GM23338 (cell line): ENCODE results near the gene PLBD1. TPM values are rescaled to one million over a fixed set of nuclear protein-coding genes. Genes with fewer than 3 reads are reported as not detected.

Experiments
- ATAC-seq: fragments of 200-7000 bp; cut with Tn5 transposase; 3 replicates; pipeline ENCODE4 v1.9.1; 2020
- DNase-seq: peaks from one replicate; pipeline ENCODE4 v3.0.0-alpha.2; 2015; ENCODE audit warnings: low spot score
- H2AFZ ChIP-seq: fragments of 200-600 bp; sonication (generic); 2 replicates; pipeline ENCODE4 v1.8.0; 2016; ENCODE audit warnings: antibody characterized with exemption, mild to moderate bottlenecking, moderate library complexity
- H3F3A ChIP-seq: fragments of 200-600 bp; sonication (generic); replicated peaks from 2 replicates; pipeline ENCODE4 v1.8.0; 2017; ENCODE audit warnings: antibody characterized with exemption, mixed run types, low read depth
- H3K27ac ChIP-seq: fragments of 200-600 bp; sonication (generic); 2 replicates; pipeline ENCODE4 v1.6.1; 2016; ENCODE audit warnings: low read depth
- H3K27me3 ChIP-seq: fragments of 200-600 bp; sonication (generic); 2 replicates; pipeline ENCODE4 v1.8.0; 2016; ENCODE audit warnings: mild to moderate bottlenecking, mixed run types, moderate library complexity; ENCODE audit not compliant: insufficient read depth
- H3K36me3 ChIP-seq: fragments of 200-600 bp; sonication (generic); 2 replicates; pipeline ENCODE4 v1.8.0; 2016; ENCODE audit warnings: mild to moderate bottlenecking; ENCODE audit not compliant: insufficient read depth
- H3K4me1 ChIP-seq: fragments of 200-600 bp; sonication (generic); 2 replicates; pipeline ENCODE4 v1.8.0; 2016; ENCODE audit warnings: mild to moderate bottlenecking, moderate library complexity; ENCODE audit not compliant: insufficient read depth
- H3K4me2 ChIP-seq: fragments of 200-600 bp; sonication (generic); 2 replicates; pipeline ENCODE4 v1.7.1; 2017; ENCODE audit warnings: mixed run types
- H3K4me3 ChIP-seq: fragments of 200-600 bp; sonication (generic); 2 replicates; pipeline ENCODE4 v1.6.1; 2016; ENCODE audit warnings: mixed run types
- H3K79me2 ChIP-seq: fragments of 200-600 bp; sonication (generic); replicated peaks from 2 replicates; pipeline ENCODE4 v1.8.0; 2017; ENCODE audit warnings: mild to moderate bottlenecking; ENCODE audit not compliant: insufficient read depth
- H3K9me2 ChIP-seq: fragments of 200-600 bp; sonication (generic); 2 replicates; pipeline ENCODE4 v1.8.0; 2017; ENCODE audit not compliant: insufficient read depth
- H4K20me1 ChIP-seq: fragments of 200-600 bp; sonication (generic); replicated peaks from 2 replicates; pipeline ENCODE4 v1.8.0; 2017; ENCODE audit warnings: mild to moderate bottlenecking; ENCODE audit not compliant: insufficient read depth
- H3K27ac Mint-ChIP-seq: 2 replicates; pipeline ENCODE4 v1.8.0; 2020; ENCODE audit warnings: inconsistent platforms, mild to moderate bottlenecking, moderate library complexity, mixed read lengths
- H3K27me3 Mint-ChIP-seq: 3 replicates; pipeline ENCODE4 v1.8.0; 2022; ENCODE audit warnings: low read depth, mild to moderate bottlenecking, moderate library complexity, mixed read lengths, inconsistent platforms; ENCODE audit not compliant: insufficient read depth, poor library complexity
- H3K36me3 Mint-ChIP-seq: 3 replicates; pipeline ENCODE4 v1.8.0; 2021; ENCODE audit warnings: low read depth, mild to moderate bottlenecking, inconsistent platforms, moderate library complexity, mixed read lengths
- H3K4me1 Mint-ChIP-seq: 3 replicates; pipeline ENCODE4 v1.8.0; 2020; ENCODE audit warnings: mild to moderate bottlenecking, inconsistent platforms, mixed read lengths
- H3K4me3 Mint-ChIP-seq: 3 replicates; pipeline ENCODE4 v1.8.0; 2021; ENCODE audit warnings: moderate library complexity, mild to moderate bottlenecking, inconsistent platforms, mixed read lengths
- H3K9me3 Mint-ChIP-seq: 3 replicates; pipeline ENCODE4 v1.8.0; 2020; ENCODE audit warnings: moderate library complexity, mild to moderate bottlenecking, inconsistent platforms, mixed read lengths
- CREB1 ChIP-seq: fragments of 250-450 bp; sonication (Bioruptor Pico); IDR thresholded peaks from 2 replicates; pipeline ENCODE4 v1.5.0; 2020; ENCODE audit warnings: low read depth, mild to moderate bottlenecking, moderate library complexity
- CTCF ChIP-seq, 2 experiments: fragments of 200-600 bp in 1 of 2; sonication (generic) in 1 of 2; conservative IDR thresholded peaks; 2 replicates each; pipeline versions ENCODE4 v1.5.1 to v1.6.1; 2016 to 2017; ENCODE audit warnings: antibody characterized with exemption in 2 of 2, low read depth in 2 of 2, mild to moderate bottlenecking in 2 of 2, moderate library complexity in 1 of 2
- EZH2 ChIP-seq: fragments of 200-600 bp; sonication (generic); IDR thresholded peaks from one replicate; pipeline ENCODE4 v1.8.0; 2017; ENCODE audit warnings: antibody characterized with exemption, mild to moderate bottlenecking, low read depth; ENCODE audit not compliant: unreplicated experiment
- EZH2phosphoT487 ChIP-seq: fragments of 200-600 bp; sonication (generic); IDR thresholded peaks from one replicate; pipeline ENCODE4 v1.8.1; 2018; ENCODE audit warnings: antibody characterized with exemption; ENCODE audit not compliant: unreplicated experiment
- JUNB ChIP-seq: IDR thresholded peaks from one replicate; pipeline ENCODE4 v1.6.1; 2016; ENCODE audit warnings: antibody characterized with exemption; ENCODE audit not compliant: unreplicated experiment
- NANOG ChIP-seq: IDR thresholded peaks from 2 replicates; pipeline ENCODE4 v1.6.1; 2016; ENCODE audit warnings: antibody characterized with exemption, borderline replicate concordance
- POLR2AphosphoS5 ChIP-seq: IDR thresholded peaks from 2 replicates; pipeline ENCODE4 v1.6.1; 2016; ENCODE audit warnings: antibody characterized with exemption, low read depth
- STAT1 ChIP-seq: IDR thresholded peaks from one replicate; pipeline ENCODE4 v1.6.1; 2016; ENCODE audit warnings: antibody characterized with exemption; ENCODE audit not compliant: unreplicated experiment
- ZNF114 ChIP-seq: fragments of 250-450 bp; sonication (Bioruptor Pico); IDR thresholded peaks from 2 replicates; pipeline ENCODE4 v1.5.0; 2020; ENCODE audit warnings: mild to moderate bottlenecking, moderate library complexity
- ZNF331 ChIP-seq: fragments of 250-450 bp; sonication (Bioruptor Pico); IDR thresholded peaks from 2 replicates; pipeline ENCODE4 v1.5.0; 2020; ENCODE audit warnings: low read depth, mild to moderate bottlenecking, moderate library complexity
- polyA plus RNA-seq: library from polyadenylated mRNA; unstranded; fragments of >200 nt; fragmentation: Nextera tagmentation; extraction: Ambion mirVana; gene quantifications from 2 replicates; pipeline ENCODE4 v1.2.1, GENCODE V29; 2016
- total RNA-seq: library from RNA; depleted of rRNA; stranded (reverse); fragments of >200 nt; shearing (Covaris generic); gene quantifications from 2 replicates; pipeline ENCODE4 v1.2.3, GENCODE V29; 2014
- TF ChIP-seq, protein P1 (sequence below): IDR thresholded peaks from one replicate; pipeline ENCODE4 v1.6.1; 2018; ENCODE audit warnings: antibody characterized with exemption; ENCODE audit not compliant: unreplicated experiment
- TF ChIP-seq, protein P2 (sequence below): fragments of 250-450 bp; sonication (Bioruptor Pico); IDR thresholded peaks from 2 replicates; pipeline ENCODE4 v1.5.0; 2020; ENCODE audit warnings: mild to moderate bottlenecking, moderate library complexity
- TF ChIP-seq, protein P3 (sequence below): IDR thresholded peaks from 2 replicates; pipeline ENCODE4 v1.6.1; 2016; ENCODE audit warnings: antibody characterized with exemption

Gene PLBD1
- total and polyA plus RNA-seq, 2 experiments from 2014 or later, result 10.2 to 16.3 TPM

DNA sequence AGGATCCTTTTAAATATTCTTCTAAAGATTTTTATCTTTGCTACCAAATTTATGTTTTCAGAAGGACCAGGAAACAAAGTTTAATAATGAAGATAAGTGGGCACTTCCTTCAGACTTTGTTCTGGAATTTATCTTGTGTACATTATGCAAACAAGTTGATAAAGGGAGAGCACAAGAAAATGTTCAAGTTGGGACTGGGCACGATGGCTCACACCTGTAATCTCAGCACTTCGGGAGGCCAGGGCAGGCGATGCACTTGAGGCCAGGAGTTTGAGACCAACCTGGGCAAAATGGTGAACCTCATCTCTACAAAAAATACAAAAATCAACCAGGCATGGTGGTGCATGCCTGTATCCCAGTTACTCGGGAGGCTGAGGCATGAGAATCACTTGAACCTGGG, 4.6 kb downstream of the PLBD1 start:
- Histone ChIP-seq H2AFZ (no peak overlapping the region), H3K9me2 (no peaks in the 10 kb centered on the region), H3K36me3 (no peaks in the 10 kb centered on the region), H3K4me3 (no peak overlapping the region), H3K4me1 (no peaks in the 10 kb centered on the region), H3F3A (no peaks in the 10 kb centered on the region; the same call in 1 of the 2 replicates), H3K4me2 (no peak overlapping the region), H3K27me3 (no peaks in the 10 kb centered on the region), H4K20me1 (no peaks in the 10 kb centered on the region; the same call in 1 of the 2 replicates), H3K27ac (no peak overlapping the region), H3K79me2 (no peaks in the 10 kb centered on the region)
- Mint-ChIP-seq H3K36me3 (no peaks in the 10 kb centered on the region), H3K27me3 (peaks cover 10% of the 10 kb centered on the region), H3K27ac (no peak overlapping the region), H3K4me3 (no peak overlapping the region), H3K4me1 (peaks cover 8% of the 10 kb centered on the region), H3K9me3 (no peaks in the 10 kb centered on the region; the same call in 2 of the 3 replicates)
- ATAC-seq (no peak), DNase-seq (no peak)
- TF ChIP-seq, protein P1, sequence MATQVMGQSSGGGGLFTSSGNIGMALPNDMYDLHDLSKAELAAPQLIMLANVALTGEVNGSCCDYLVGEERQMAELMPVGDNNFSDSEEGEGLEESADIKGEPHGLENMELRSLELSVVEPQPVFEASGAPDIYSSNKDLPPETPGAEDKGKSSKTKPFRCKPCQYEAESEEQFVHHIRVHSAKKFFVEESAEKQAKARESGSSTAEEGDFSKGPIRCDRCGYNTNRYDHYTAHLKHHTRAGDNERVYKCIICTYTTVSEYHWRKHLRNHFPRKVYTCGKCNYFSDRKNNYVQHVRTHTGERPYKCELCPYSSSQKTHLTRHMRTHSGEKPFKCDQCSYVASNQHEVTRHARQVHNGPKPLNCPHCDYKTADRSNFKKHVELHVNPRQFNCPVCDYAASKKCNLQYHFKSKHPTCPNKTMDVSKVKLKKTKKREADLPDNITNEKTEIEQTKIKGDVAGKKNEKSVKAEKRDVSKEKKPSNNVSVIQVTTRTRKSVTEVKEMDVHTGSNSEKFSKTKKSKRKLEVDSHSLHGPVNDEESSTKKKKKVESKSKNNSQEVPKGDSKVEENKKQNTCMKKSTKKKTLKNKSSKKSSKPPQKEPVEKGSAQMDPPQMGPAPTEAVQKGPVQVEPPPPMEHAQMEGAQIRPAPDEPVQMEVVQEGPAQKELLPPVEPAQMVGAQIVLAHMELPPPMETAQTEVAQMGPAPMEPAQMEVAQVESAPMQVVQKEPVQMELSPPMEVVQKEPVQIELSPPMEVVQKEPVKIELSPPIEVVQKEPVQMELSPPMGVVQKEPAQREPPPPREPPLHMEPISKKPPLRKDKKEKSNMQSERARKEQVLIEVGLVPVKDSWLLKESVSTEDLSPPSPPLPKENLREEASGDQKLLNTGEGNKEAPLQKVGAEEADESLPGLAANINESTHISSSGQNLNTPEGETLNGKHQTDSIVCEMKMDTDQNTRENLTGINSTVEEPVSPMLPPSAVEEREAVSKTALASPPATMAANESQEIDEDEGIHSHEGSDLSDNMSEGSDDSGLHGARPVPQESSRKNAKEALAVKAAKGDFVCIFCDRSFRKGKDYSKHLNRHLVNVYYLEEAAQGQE, result no peak
- TF ChIP-seq POLR2AphosphoS5, result no peak
- TF ChIP-seq, protein P2, sequence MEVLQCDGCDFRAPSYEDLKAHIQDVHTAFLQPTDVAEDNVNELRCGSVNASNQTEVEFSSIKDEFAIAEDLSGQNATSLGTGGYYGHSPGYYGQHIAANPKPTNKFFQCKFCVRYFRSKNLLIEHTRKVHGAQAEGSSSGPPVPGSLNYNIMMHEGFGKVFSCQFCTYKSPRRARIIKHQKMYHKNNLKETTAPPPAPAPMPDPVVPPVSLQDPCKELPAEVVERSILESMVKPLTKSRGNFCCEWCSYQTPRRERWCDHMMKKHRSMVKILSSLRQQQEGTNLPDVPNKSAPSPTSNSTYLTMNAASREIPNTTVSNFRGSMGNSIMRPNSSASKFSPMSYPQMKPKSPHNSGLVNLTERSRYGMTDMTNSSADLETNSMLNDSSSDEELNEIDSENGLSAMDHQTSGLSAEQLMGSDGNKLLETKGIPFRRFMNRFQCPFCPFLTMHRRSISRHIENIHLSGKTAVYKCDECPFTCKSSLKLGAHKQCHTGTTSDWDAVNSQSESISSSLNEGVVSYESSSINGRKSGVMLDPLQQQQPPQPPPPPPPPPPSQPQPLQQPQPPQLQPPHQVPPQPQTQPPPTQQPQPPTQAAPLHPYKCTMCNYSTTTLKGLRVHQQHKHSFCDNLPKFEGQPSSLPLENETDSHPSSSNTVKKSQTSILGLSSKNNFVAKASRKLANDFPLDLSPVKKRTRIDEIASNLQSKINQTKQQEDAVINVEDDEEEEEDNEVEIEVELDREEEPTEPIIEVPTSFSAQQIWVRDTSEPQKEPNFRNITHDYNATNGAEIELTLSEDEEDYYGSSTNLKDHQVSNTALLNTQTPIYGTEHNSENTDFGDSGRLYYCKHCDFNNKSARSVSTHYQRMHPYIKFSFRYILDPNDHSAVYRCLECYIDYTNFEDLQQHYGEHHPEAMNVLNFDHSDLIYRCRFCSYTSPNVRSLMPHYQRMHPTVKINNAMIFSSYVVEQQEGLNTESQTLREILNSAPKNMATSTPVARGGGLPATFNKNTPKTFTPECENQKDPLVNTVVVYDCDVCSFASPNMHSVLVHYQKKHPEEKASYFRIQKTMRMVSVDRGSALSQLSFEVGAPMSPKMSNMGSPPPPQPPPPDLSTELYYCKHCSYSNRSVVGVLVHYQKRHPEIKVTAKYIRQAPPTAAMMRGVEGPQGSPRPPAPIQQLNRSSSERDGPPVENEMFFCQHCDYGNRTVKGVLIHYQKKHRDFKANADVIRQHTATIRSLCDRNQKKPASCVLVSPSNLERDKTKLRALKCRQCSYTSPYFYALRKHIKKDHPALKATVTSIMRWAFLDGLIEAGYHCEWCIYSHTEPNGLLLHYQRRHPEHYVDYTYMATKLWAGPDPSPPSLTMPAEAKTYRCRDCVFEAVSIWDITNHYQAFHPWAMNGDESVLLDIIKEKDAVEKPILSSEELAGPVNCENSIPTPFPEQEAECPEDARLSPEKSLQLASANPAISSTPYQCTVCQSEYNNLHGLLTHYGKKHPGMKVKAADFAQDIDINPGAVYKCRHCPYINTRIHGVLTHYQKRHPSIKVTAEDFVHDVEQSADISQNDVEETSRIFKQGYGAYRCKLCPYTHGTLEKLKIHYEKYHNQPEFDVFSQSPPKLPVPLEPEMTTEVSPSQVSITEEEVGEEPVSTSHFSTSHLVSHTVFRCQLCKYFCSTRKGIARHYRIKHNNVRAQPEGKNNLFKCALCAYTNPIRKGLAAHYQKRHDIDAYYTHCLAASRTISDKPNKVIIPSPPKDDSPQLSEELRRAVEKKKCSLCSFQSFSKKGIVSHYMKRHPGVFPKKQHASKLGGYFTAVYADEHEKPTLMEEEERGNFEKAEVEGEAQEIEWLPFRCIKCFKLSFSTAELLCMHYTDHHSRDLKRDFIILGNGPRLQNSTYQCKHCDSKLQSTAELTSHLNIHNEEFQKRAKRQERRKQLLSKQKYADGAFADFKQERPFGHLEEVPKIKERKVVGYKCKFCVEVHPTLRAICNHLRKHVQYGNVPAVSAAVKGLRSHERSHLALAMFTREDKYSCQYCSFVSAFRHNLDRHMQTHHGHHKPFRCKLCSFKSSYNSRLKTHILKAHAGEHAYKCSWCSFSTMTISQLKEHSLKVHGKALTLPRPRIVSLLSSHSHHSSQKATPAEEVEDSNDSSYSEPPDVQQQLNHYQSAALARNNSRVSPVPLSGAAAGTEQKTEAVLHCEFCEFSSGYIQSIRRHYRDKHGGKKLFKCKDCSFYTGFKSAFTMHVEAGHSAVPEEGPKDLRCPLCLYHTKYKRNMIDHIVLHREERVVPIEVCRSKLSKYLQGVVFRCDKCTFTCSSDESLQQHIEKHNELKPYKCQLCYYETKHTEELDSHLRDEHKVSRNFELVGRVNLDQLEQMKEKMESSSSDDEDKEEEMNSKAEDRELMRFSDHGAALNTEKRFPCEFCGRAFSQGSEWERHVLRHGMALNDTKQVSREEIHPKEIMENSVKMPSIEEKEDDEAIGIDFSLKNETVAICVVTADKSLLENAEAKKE (CRISPR knock-in tag), result no peak
- TF ChIP-seq STAT1, result no peak
- TF ChIP-seq, protein P3, sequence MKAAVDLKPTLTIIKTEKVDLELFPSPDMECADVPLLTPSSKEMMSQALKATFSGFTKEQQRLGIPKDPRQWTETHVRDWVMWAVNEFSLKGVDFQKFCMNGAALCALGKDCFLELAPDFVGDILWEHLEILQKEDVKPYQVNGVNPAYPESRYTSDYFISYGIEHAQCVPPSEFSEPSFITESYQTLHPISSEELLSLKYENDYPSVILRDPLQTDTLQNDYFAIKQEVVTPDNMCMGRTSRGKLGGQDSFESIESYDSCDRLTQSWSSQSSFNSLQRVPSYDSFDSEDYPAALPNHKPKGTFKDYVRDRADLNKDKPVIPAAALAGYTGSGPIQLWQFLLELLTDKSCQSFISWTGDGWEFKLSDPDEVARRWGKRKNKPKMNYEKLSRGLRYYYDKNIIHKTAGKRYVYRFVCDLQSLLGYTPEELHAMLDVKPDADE, result no peak
- no peak for TF ChIP-seq CTCF (conservative IDR thresholded peaks at IDR 0.05; ENCODE audit: low read depth in 2 of 2)
- TF ChIP-seq CREB1 (CRISPR knock-in tag), result no peak
- no peak for TF ChIP-seq ZNF114 (CRISPR knock-in tag)
- TF ChIP-seq ZNF331, result no peak
- TF ChIP-seq EZH2, result no peak
- no peak for TF ChIP-seq NANOG
- TF ChIP-seq EZH2phosphoT487, result no peak
- no peak for TF ChIP-seq JUNB
